Embryonic facial prominence (tissue), 1 donor: ENCODE data around the gene NIT1.

ENCODE experiments used
- DNase-seq: peaks from one replicate; pipeline ENCODE4 v3.0.0-alpha.2; 2016; ENCODE audit errors: extremely low spot score

NIT1 gene, protein sequence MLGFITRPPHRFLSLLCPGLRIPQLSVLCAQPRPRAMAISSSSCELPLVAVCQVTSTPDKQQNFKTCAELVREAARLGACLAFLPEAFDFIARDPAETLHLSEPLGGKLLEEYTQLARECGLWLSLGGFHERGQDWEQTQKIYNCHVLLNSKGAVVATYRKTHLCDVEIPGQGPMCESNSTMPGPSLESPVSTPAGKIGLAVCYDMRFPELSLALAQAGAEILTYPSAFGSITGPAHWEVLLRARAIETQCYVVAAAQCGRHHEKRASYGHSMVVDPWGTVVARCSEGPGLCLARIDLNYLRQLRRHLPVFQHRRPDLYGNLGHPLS

DNA sequence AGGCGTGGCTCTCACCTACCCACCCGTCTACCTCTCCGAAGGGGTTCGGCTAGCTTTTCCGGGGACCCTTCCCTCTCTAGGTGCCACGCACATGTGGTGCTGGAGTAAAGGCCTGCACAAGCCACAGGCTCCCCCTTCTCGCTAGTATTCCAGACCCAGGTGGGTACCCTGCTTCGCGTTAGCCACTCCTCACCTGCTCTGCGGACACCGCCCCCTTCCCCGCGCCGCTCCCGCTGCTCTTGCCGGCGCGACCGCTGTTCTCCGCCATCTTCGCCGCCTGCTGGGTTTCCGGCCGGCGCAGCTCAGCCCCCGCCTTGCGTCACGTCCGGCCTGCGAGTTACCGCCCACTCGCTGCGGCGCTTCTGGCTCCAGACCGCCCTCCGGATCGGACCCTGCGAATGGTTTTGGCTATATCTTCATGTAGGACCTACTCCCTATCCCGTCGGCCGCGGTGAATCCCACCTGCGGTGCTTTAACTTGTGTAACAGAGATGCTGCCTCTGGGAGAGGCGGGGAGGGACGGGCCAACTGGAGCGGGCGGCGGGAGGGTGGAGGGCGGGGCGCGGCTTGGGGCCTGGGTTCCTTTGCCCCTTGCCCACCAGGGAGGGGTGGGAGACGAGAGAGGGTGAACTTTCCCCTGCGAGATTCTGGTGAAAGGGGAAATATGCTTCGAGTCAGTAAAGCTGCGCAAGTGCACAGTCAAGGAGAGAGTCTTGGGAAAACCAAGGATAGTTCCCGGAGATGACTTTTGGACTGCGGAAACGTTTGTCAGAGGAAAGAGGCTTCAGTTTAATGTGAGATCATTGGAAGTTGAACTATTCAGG, at the start of gene NIT1, which contains the start of gene PFDN2:
TSS of gene NIT1 (plus strand) at position 347 of the 823 bp plus-strand sequence. CDS start at position 419, 72 bp downstream.
TSS of gene PFDN2 (minus strand) at position 279 of the 823 bp plus-strand sequence. CDS start at position 268, 11 bp downstream.
- peak; percentile 71 for DNase-seq

DNA sequence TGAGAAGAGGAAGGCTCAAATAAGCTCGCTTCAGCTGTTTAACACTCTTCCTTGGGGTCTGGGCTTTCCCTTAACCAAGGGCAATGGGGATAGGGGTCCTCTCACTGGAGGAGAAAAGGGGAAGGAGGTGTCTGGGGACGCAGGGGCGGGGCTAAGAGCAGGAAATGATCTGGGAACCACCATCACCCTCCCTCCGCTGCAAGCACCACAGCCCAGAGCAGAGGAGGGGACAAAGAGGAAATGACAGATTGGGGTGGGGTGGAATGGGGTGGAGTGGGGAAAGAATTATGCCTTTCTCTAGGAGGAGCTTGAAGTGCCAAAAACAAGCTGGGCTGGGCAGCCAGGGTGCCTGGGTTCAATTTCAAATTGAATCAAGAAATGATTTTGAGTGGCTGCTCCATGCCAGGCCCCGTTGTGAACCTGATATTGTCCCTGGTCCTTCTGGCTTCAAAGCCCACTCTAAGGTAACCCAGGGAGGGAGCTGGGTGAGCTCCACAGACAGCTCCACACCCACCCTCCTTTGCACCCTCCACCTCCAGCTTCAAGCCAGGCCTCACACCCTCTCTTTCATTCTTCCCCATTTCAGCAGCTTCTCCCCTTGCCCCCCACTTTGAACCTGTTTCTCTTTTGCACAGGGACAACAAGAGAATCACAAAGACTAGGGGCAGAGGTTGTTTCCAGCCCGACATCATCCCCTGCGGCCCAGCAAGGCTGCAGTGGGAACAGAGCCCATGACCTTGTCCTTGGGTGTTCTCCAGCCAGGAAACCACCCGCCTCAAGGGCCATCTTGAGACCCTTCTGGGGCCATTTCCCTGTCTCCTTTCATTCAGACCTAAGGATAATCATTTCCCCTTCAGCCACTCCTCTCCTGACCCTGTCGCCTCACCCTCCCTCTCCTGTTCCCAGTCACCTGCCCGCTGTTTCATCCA, 49.3 kb upstream of the NIT1 start:
- no peak for DNase-seq

DNA sequence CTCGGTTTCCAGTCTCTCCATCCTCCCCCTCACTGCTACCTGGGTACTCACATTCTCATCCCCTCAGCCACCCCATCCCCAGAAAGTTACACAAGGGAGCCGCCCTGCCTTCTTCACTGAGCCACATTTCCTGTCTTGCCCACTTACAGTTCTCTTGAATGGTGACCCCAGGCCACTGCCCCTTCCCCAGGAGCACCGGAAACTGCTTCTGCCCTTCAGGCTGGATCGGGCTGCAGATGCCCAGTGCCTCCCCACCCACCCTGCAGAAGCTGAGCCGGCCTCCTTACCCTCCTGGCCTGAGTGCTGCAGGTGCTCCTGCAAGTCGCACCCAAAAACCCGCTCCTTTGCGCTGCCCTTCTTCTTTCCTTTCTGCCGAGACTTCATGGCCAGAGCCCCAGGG, 48.7 kb upstream of the NIT1 start:
- DNase-seq: no peak

DNA sequence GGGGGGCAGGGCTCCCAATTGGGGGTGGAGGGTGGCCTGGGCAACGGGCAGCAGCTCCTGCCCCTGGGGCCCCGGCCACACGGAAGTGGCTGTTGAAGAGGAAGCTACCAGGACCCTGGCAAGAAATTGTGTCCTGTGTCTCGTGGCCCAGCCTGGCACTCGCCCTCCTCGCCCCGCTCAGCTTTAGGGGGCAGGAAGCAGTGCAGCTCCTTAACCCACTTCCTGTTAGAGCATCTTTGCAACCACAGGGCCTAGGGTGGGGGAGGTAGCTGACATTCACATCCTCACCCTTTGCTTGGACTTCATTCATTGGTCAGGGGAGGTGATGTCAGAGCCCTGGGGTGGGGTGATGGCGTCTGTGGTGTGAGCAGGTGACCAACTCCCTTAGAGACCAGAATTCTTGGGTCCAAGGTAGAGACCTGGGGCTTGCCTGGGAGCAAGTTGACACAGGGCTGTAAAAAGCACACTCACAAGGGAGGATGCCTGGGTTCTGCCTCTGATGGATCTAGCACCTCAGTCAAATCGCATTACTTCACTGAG, 48.1 kb upstream of the NIT1 start, which contains the start of gene ARHGAP30:
TSS of gene ARHGAP30 (minus strand) at position 161 of the 540 bp plus-strand sequence. CDS start 267 bp downstream, outside the sequence.
- DNase-seq: no peak

DNA sequence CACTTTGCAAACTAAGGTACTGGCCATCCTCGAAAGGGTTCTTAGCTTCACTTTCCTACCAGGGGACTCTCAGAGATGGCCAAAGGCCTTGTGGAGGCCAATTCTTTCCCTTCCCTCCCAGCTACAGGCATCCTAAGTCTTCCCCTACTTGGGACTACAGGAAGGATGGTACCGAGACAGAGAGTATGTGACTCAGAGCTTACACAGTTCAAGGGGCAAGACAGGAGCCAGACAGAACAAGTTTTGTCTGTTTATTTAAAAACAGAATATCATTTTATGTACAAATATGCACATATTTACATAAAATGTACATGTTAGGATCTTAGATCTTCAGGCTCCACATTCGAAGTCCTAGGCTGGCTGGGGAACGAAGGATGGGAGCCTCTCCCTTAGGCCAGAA, 47.1 kb upstream of the NIT1 start:
- DNase-seq: no peak

DNA sequence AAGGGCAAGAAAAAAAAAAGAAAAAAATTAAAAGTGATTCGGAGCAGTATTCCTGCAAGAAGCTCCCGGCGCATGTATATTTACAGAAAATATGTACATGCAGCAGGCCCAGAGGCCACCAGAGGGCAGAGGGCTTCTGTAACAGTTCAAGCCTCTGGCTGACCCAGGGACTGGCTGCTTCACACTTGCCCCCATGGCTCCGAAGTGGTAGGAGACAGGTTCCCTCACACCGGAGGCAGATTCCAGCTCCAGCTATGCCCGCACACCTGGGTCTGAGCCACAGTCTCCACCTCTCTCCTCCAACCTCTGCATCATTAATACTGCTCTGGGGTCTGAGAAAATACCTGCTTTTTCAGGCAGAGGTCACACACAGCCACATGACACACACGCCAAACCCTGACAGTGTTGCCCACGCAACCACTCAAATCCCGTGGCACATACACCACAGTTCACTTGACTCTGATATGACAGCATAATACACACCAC, 46.0 kb upstream of the NIT1 start:
- DNase-seq: no peak

DNA sequence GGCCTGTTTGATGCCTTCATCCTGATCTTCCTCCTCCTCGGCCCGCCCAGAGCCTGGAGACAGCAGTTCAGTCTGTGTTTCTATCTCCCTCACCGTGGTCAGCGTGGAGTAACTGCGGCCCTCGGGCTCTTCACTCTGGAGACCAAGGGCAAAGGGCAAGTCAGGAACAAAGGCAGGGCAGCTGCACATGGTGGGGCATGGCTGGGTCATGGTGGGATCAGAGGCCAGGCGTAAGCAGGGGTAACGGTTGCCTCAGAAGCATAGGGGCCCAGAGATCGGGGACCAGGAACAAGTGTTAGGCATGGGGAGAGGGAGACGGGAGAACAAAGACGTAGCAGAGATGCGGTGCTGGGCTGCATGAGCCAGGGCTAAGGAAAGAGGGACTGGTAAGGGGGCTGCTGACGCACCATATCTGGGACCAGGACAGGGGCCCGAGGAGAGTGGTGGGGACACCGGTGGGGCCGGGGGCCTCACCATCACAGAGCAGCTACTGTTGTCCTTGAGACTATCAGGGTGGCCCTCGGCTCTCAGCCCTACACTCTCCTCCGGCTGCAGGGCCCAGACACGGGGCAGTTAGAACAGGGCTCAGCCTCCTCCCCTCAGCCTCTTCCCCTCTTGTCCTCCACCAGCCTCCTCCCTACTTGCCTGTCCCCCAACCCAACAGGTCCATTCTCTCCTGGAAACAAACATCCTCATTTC, 45.0 kb upstream of the NIT1 start:
- DNase-seq: no peak

DNA sequence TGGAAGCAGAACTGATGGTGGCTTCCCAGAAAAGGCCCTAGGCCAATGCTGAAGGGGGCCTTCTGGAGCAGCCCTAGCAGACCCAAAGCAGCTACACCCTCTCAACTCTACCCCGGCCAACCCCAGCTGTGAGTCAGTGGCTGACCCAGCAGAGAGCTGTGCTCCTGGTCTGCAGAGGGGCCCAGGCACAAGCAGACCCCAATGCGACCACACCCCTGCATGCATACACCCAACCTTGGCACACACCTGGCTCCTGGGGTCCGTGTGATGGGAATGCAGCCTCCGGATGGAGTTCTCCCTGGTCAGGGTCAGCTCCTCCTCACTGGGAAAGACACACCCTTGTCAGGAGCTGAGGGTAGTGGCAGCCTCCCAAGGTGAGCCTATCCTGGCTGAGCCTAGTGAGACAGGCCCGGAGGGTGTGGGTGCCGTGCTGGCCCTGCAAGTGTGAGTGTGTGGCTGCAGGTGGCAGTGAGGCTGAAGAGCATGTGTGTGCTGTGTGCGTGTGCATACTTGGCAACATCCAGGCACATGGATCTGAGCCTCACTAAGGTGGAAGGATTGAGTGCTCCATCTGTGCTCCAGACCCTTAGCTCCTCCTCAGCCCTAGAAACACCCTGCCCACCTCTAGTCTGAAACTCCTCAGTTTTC, 44.3 kb upstream of the NIT1 start:
- no peak for DNase-seq

DNA sequence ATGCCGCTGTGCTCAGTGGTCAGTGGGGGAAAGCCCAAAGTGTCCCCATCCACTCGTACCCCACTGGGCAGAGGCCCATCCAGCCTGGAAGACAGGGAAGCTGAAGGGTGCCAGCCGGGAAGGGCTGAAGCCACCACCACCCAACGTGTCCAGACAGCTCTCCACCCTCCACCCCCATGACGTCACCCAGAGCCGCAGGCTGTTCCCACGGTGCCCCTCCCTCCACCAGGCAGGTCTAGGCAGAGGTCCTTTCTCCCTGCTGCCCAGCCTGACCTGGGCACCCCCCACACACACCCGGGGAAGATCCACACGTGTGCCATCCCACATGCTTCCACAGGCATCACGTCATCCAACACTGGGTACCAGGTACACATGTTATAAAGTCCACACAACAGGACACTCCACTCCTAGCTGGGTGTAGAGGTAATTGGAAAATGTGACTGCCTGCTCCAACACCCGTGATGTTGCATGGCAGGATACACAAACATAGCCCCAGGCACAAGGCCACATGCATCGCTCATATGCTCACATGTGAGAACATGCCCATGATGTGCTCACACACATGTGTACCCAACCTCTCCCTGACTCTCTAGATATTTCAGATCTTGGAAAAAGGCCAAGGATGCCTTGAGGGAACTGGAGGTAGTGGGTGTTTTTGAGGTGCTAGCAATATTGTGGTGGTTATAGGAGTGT, 43.1 kb upstream of the NIT1 start:
- no peak for DNase-seq

DNA sequence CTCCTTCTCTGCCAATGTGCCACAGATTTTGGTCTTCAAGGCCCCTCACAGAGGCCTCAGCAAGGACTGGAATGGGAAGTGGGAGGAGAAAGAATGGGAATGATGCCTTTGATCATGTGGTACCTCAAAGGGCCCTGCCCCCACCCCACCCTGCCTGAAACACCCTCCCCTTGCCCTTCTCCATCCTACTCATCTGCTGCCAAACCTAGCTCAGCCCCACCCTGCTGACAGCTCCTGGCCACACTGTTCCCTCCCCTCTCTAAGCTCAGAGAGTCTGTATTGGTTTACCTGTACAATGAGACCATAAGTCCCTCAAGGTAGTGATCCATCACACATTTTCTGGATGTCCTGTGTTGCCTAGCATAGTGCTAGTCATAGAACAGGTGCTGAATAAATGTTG, 41.5 kb upstream of the NIT1 start:
- DNase-seq: no peak

DNA sequence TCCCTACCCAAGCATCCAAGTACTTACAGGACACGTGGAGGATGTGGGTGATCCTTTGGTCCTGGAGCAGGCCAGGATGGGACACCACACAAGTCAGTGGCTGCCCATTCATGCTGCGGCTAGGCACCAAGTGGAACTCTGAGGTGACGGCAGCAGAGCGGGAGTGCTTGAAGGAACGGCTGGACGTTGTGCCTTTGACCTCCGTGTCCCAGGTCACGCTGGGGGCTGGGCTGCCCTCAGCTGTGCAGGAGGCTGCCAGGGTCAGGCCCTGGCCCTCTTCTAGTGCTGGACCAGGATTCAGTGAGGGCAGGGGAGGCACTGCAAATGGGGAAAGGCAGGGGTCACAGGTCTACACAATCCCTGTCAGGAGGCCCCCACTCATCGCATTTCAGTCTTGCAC, 40.5 kb upstream of the NIT1 start:
- no peak for DNase-seq

DNA sequence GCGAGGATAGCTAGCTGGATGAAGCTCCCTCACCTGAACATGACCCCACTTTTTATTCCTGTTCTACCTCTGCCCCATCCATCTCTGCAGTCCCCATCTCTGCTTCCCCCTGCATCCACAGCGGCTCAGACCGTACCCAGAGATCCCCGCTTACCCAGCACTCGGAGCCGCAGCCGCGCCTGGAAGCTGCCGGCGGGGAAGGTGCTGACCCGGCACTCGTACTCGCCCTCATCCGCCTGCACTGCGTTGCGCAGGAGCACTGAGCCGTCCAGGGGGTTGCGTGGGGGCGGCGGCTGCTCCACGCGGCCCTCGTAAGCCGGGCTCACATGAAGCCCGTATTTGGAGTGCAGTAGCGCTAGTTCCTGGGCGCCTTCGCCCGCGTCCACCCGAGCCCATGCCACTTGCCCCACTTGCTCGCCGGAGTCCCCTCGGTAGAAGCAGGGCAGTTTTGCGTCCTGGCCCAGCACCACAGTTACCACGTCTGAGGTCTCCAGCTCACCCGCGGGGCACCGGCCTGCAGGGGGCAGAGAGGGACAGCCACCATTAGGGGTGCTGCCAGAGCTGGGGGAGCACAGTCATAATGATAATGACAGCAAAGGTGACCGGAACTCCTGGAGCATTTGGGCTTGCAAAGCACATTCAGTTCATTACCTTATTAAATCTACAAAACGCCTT, 38.3 kb upstream of the NIT1 start:
- DNase-seq: no peak

DNA sequence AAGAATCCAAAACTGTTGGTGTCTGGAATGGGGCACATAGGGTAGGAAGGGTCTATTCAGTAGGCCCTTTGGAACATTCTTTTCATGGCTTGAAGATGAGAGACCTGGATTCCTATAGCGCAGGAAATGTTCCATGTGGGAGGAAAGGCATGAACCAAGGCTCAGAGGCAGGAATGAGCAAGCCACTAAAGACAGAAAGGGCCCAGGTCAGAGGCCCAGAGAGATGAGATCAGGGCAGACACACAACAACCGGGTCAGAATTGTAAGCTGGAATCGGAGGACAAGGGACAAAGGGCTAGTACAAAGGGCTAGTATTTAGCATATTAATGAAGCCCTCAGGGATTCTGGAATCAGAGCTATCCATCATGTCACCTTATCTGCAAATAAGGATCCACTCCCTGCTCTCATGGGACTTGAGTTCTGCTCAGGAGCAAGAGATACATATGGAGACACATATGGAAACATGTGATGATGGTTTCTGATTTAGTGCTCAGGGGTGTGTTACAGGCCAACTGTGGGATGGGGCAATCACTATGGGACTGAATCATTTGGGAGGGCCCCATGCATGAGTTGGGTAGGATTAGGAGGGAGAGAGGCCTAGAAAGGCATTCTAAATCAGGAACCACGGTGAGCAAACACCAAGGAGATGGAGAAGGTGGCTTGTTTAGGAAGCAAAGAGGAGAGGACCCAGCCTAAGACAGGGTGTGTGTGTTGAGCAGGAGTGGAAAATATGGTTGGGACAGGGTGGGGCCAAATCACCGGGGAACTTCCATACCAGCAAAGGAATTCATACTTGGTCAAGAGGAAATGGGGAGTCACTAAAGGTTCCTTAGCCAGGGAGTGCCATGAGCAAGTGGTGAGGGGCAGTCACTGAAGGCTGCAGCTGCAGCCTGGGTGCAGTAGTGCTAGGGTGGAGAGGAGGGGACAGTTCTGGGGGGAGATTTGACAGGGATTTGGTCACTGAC, 37.2 kb upstream of the NIT1 start:
- no peak for DNase-seq

DNA sequence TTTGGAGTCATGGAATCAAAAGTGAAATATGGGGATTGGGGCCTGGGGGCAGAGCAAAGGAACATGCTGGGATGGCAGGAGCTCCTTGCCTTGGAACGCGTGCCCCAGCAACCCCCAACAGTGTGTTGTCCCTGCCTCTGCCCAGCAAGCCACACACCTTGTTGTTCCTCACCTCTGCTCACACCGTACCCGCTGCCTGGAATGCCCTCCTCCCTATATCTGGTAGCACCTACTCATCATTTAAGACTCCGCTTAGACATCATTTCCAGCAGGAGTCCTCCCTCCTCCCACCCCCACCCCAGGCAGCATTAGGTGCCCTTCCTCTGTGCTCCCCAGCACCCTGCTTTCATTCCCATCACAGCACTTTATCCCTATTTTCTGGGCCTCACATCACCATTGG, 36.4 kb upstream of the NIT1 start:
- no peak for DNase-seq

DNA sequence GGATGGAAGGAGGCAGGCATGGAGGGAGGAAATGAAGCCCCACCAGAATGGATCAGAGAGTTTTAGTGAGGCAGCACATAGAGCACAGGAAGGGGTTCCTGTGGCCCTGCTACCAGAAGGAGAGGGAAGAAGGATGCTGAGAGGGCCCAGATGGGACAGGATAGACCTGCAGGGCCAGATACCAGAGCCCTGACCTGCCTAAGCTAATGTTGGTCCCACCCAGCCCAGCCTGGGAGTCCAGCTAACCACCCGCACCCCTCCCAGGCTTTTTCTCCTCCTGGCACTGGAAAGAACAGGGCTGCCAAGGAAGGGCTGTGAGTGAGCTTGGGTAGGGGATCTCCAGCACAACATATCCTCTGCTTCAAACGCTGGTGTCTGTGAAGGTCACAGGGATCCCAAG, 35.4 kb upstream of the NIT1 start:
- DNase-seq: no peak

DNA sequence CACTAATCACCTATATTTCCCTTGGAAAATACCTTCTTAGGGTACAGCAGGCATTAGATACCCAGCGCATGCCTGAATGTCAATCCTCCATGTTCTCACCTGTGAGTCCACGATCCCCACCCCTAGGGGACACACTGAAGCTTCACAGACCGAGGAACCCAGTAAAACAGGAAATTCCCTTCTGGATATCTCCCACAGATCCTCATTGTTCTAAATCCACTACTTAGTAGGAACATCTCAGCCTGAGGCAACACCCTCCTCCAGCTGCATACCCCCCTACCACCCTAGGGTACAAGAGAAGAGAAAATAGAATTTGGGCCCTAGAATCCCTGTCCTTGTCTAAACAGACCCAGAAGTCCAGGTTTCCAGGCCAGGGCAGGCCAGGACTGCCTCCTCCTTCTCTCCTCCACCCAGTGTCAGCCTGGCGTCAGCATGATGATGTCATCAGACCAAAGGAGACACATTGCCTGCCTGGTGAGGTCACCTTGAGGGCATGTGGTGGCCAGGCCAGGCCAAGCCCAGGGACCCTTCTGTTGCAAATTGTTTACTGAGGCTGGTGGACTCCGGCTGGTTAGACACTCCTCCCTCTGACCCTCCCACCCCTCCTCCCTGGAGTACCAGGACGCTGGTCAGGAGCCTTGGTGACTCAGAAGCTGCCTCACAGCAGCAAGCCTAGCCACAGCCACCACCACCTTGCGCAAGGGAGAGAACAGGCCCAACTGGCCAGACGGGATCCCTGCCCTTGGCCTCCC, 34.7 kb upstream of the NIT1 start:
- no peak for DNase-seq
